HEK293 (cell line): ENCODE data around the gene TRAPPC12.

ENCODE experiments used
- CTCF ChIA-PET: fragments of 350-600 bp; formaldehyde crosslinking; extraction: SDS; loops from one replicate; lab custom pipeline; 2021; ENCODE audit warnings: antibody characterized with exemption; lab: Yijun Ruan, JAX
- POLR2A ChIA-PET: fragments of 300-600 bp; formaldehyde crosslinking; extraction: SDS; loops from one replicate; lab custom pipeline; 2020; ENCODE audit warnings: antibody characterized with exemption, inconsistent platforms; lab: Yijun Ruan, JAX
- H3K27ac ChIP-seq: fragments of 200-500 bp; sonication (Bioruptor generic); 2 replicates; pipeline ENCODE4 v1.5.1; 2014; ENCODE audit warnings: low read depth, low read length, control low read depth, inconsistent platforms; ENCODE audit errors: extremely low read depth
- H3K36me3 ChIP-seq, 2 experiments: fragments of 200-500 bp in 1 of 2; sonication (Bioruptor generic) in 1 of 2; 1 replicate in 1 of 2; 2 replicates in 1 of 2; pipeline ENCODE4 v1.5.1; 2014 to 2017; ENCODE audit warnings: inconsistent platforms in 2 of 2, low read length in 2 of 2; ENCODE audit not compliant: control insufficient read depth in 2 of 2, insufficient read depth in 1 of 2
- H3K4me1 ChIP-seq: fragments of 200-500 bp; sonication (Bioruptor generic); 2 replicates; pipeline ENCODE4 v1.5.1; 2014; ENCODE audit warnings: mild to moderate bottlenecking, low read length, inconsistent platforms; ENCODE audit not compliant: control insufficient read depth, insufficient read depth
- H3K4me3 ChIP-seq: 2 replicates; pipeline ENCODE4 v1.5.1; 2011; ENCODE audit warnings: low read depth, mild to moderate bottlenecking, control low read depth, low read length, moderate library complexity
- H3K9me3 ChIP-seq: fragments of 200-500 bp; sonication (Bioruptor generic); 2 replicates; pipeline ENCODE4 v1.5.1; 2014; ENCODE audit warnings: low read depth, low read length, inconsistent platforms; ENCODE audit not compliant: control insufficient read depth, insufficient read depth
- BCL11B ChIP-seq: fragments of 450-650 bp; formaldehyde crosslinking; IDR thresholded peaks from 2 replicates; pipeline ENCODE4 v1.5.1; 2016; ENCODE audit warnings: low read depth, missing biosample characterization, missing genetic modification characterization
- GLI4 ChIP-seq: fragments of 450-650 bp; formaldehyde crosslinking; IDR thresholded peaks from 2 replicates; pipeline ENCODE4 v1.5.1; 2016; ENCODE audit warnings: missing biosample characterization, missing genetic modification characterization
- MEIS1 ChIP-seq: sonication (generic); formaldehyde crosslinking; IDR thresholded peaks from 2 replicates; pipeline ENCODE4 v1.8.1; 2022; ENCODE audit warnings: missing genetic modification reagents, mild to moderate bottlenecking, borderline replicate concordance
- WT1 ChIP-seq: fragments of 450-650 bp; formaldehyde crosslinking; IDR thresholded peaks from 2 replicates; pipeline ENCODE4 v1.5.1; 2016; ENCODE audit warnings: missing biosample characterization, missing genetic modification characterization
- ZBTB17 ChIP-seq: fragments of 450-650 bp; formaldehyde crosslinking; IDR thresholded peaks from 2 replicates; pipeline ENCODE4 v1.5.1; 2016; ENCODE audit warnings: missing biosample characterization, missing genetic modification characterization
- ZNF138 ChIP-seq: fragments of 450-650 bp; formaldehyde crosslinking; IDR thresholded peaks from 2 replicates; pipeline ENCODE4 v1.5.1; 2016; ENCODE audit warnings: missing biosample characterization, missing genetic modification characterization, borderline replicate concordance
- ZNF16 ChIP-seq: fragments of 450-650 bp; formaldehyde crosslinking; IDR thresholded peaks from 2 replicates; pipeline ENCODE4 v1.5.1; 2016; ENCODE audit warnings: low read depth, missing biosample characterization, missing genetic modification characterization
- ZNF2 ChIP-seq: fragments of 450-650 bp; formaldehyde crosslinking; IDR thresholded peaks from 2 replicates; pipeline ENCODE4 v1.5.1; 2016; ENCODE audit warnings: missing biosample characterization, missing genetic modification characterization
- ZNF221 ChIP-seq: fragments of 450-650 bp; formaldehyde crosslinking; IDR thresholded peaks from 2 replicates; pipeline ENCODE4 v1.5.1; 2017; ENCODE audit warnings: missing biosample characterization, missing genetic modification characterization, borderline replicate concordance
- ZNF239 ChIP-seq: fragments of 450-650 bp; formaldehyde crosslinking; IDR thresholded peaks from 2 replicates; pipeline ENCODE4 v1.5.1; 2016; ENCODE audit warnings: missing biosample characterization, missing genetic modification characterization
- ZNF311 ChIP-seq: fragments of 450-650 bp; formaldehyde crosslinking; IDR thresholded peaks from 2 replicates; pipeline ENCODE4 v1.5.1; 2017; ENCODE audit warnings: missing biosample characterization, missing genetic modification characterization, borderline replicate concordance
- ZNF473 ChIP-seq: fragments of 450-650 bp; formaldehyde crosslinking; IDR thresholded peaks from 2 replicates; pipeline ENCODE4 v1.5.1; 2017; ENCODE audit warnings: missing biosample characterization, missing genetic modification characterization
- ZNF596 ChIP-seq: fragments of 450-650 bp; IDR thresholded peaks from 2 replicates; pipeline ENCODE4 v1.5.0; 2018; ENCODE audit warnings: missing biosample characterization, mild to moderate bottlenecking, missing genetic modification characterization, moderate library complexity
- ZNF677 ChIP-seq: fragments of 450-650 bp; IDR thresholded peaks from 2 replicates; pipeline ENCODE4 v1.5.0; 2018; ENCODE audit warnings: missing biosample characterization, mild to moderate bottlenecking, missing genetic modification characterization, moderate library complexity
- TF ChIP-seq, protein P1 (sequence below): fragments of 450-650 bp; formaldehyde crosslinking; IDR thresholded peaks from 2 replicates; pipeline ENCODE4 v1.5.0; 2017; ENCODE audit warnings: missing biosample characterization, missing genetic modification characterization, borderline replicate concordance
- TF ChIP-seq, protein P2 (sequence below): fragments of 450-650 bp; formaldehyde crosslinking; IDR thresholded peaks from 2 replicates; pipeline ENCODE4 v1.5.1; 2017; ENCODE audit warnings: missing biosample characterization, missing genetic modification characterization
- TF ChIP-seq, protein P3 (sequence below): fragments of 450-650 bp; formaldehyde crosslinking; IDR thresholded peaks from 2 replicates; pipeline ENCODE4 v1.5.1; 2017; ENCODE audit warnings: missing biosample characterization, missing genetic modification characterization
- TF ChIP-seq, protein P4 (sequence below): fragments of 450-650 bp; formaldehyde crosslinking; IDR thresholded peaks from 2 replicates; pipeline ENCODE4 v1.5.1; 2016; ENCODE audit warnings: missing biosample characterization, missing genetic modification characterization
- TF ChIP-seq, protein P5 (sequence below): sonication (generic); formaldehyde crosslinking; IDR thresholded peaks from 2 replicates; pipeline ENCODE4 v1.8.1; 2022; ENCODE audit warnings: mild to moderate bottlenecking, moderate library complexity, missing genetic modification reagents
- TF ChIP-seq, protein P6 (sequence below): fragments of 450-650 bp; formaldehyde crosslinking; IDR thresholded peaks from 2 replicates; pipeline ENCODE4 v1.5.1; 2017; ENCODE audit warnings: missing biosample characterization, missing genetic modification characterization
- TF ChIP-seq, protein P7 (sequence below): fragments of 450-650 bp; formaldehyde crosslinking; IDR thresholded peaks from 2 replicates; pipeline ENCODE4; 2016; ENCODE audit warnings: missing biosample characterization, missing genetic modification characterization

Gene TRAPPC12

DNA sequence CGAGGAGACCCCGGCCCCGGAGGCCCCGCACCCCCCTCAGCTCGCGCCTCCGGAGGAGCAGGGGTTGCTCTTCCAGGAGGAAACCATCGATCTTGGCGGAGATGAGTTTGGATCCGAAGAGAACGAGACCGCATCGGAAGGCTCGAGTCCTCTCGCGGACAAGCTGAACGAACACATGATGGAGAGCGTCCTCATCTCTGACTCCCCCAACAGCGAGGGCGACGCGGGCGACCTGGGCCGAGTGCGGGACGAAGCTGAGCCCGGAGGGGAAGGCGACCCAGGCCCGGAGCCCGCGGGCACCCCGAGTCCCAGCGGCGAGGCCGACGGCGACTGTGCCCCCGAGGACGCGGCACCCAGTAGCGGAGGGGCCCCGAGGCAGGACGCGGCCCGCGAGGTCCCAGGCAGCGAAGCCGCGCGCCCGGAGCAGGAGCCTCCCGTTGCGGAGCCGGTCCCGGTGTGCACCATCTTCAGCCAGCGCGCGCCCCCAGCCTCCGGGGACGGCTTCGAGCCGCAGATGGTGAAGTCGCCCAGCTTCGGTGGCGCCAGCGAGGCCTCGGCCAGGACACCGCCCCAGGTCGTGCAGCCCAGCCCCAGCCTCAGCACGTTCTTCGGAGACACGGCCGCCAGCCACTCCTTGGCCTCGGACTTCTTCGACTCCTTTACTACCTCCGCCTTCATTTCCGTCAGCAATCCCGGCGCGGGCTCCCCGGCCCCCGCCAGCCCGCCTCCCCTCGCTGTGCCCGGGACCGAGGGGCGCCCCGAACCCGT is 8.3 kb downstream of the TRAPPC12 start (continued):
- TF ChIP-seq, protein P1, sequence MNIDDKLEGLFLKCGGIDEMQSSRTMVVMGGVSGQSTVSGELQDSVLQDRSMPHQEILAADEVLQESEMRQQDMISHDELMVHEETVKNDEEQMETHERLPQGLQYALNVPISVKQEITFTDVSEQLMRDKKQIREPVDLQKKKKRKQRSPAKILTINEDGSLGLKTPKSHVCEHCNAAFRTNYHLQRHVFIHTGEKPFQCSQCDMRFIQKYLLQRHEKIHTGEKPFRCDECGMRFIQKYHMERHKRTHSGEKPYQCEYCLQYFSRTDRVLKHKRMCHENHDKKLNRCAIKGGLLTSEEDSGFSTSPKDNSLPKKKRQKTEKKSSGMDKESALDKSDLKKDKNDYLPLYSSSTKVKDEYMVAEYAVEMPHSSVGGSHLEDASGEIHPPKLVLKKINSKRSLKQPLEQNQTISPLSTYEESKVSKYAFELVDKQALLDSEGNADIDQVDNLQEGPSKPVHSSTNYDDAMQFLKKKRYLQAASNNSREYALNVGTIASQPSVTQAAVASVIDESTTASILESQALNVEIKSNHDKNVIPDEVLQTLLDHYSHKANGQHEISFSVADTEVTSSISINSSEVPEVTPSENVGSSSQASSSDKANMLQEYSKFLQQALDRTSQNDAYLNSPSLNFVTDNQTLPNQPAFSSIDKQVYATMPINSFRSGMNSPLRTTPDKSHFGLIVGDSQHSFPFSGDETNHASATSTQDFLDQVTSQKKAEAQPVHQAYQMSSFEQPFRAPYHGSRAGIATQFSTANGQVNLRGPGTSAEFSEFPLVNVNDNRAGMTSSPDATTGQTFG: no peak
- TF ChIP-seq MEIS1 (CRISPR knock-in tag): no peak
- TF ChIP-seq ZNF677: no peak
- TF ChIP-seq WT1 (tag by site-specific recombination): no peak
- TF ChIP-seq ZNF239 (tag by site-specific recombination): no peak

DNA sequence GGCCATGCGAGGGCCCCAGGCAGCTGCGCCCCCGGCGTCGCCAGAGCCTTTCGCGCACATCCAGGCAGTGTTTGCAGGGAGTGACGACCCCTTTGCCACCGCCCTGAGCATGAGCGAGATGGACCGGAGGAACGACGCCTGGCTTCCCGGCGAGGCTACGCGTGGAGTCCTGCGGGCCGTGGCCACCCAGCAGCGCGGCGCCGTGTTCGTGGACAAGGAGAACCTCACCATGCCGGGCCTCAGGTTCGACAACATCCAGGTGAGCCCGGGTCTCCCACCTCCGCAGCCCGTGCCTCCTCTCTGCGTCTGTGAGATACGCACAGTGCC is 8.9 kb downstream of the TRAPPC12 start:
- ChIA-PET POLR2A (no interaction called here), CTCF (no interaction called here)
- TF ChIP-seq ZNF311 (tag by site-specific recombination) (no peak), ZNF221 (no peak), ZNF138 (tag by site-specific recombination) (no peak), ZNF16 (tag by site-specific recombination) (no peak), ZBTB17 (no peak), BCL11B (tag by site-specific recombination) (no peak), ZNF596 (tag by site-specific recombination) (no peak), ZNF2 (no peak), GLI4 (tag by site-specific recombination) (no peak), ZNF473 (no peak)
- TF ChIP-seq, protein P2, sequence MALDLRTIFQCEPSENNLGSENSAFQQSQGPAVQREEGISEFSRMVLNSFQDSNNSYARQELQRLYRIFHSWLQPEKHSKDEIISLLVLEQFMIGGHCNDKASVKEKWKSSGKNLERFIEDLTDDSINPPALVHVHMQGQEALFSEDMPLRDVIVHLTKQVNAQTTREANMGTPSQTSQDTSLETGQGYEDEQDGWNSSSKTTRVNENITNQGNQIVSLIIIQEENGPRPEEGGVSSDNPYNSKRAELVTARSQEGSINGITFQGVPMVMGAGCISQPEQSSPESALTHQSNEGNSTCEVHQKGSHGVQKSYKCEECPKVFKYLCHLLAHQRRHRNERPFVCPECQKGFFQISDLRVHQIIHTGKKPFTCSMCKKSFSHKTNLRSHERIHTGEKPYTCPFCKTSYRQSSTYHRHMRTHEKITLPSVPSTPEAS (tag by site-specific recombination): no peak
- TF ChIP-seq, protein P3, sequence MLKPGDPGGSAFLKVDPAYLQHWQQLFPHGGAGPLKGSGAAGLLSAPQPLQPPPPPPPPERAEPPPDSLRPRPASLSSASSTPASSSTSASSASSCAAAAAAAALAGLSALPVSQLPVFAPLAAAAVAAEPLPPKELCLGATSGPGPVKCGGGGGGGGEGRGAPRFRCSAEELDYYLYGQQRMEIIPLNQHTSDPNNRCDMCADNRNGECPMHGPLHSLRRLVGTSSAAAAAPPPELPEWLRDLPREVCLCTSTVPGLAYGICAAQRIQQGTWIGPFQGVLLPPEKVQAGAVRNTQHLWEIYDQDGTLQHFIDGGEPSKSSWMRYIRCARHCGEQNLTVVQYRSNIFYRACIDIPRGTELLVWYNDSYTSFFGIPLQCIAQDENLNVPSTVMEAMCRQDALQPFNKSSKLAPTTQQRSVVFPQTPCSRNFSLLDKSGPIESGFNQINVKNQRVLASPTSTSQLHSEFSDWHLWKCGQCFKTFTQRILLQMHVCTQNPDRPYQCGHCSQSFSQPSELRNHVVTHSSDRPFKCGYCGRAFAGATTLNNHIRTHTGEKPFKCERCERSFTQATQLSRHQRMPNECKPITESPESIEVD (tag by site-specific recombination): no peak
- TF ChIP-seq, protein P4, sequence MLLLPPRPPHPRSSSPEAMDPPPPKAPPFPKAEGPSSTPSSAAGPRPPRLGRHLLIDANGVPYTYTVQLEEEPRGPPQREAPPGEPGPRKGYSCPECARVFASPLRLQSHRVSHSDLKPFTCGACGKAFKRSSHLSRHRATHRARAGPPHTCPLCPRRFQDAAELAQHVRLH: no peak
- TF ChIP-seq, protein P5, sequence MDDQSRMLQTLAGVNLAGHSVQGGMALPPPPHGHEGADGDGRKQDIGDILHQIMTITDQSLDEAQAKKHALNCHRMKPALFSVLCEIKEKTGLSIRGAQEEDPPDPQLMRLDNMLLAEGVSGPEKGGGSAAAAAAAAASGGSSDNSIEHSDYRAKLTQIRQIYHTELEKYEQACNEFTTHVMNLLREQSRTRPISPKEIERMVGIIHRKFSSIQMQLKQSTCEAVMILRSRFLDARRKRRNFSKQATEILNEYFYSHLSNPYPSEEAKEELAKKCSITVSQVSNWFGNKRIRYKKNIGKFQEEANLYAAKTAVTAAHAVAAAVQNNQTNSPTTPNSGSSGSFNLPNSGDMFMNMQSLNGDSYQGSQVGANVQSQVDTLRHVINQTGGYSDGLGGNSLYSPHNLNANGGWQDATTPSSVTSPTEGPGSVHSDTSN (CRISPR knock-in tag): no peak
- TF ChIP-seq, protein P6, sequence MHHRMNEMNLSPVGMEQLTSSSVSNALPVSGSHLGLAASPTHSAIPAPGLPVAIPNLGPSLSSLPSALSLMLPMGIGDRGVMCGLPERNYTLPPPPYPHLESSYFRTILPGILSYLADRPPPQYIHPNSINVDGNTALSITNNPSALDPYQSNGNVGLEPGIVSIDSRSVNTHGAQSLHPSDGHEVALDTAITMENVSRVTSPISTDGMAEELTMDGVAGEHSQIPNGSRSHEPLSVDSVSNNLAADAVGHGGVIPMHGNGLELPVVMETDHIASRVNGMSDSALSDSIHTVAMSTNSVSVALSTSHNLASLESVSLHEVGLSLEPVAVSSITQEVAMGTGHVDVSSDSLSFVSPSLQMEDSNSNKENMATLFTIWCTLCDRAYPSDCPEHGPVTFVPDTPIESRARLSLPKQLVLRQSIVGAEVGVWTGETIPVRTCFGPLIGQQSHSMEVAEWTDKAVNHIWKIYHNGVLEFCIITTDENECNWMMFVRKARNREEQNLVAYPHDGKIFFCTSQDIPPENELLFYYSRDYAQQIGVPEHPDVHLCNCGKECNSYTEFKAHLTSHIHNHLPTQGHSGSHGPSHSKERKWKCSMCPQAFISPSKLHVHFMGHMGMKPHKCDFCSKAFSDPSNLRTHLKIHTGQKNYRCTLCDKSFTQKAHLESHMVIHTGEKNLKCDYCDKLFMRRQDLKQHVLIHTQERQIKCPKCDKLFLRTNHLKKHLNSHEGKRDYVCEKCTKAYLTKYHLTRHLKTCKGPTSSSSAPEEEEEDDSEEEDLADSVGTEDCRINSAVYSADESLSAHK (tag by site-specific recombination): no peak
- TF ChIP-seq, protein P7, sequence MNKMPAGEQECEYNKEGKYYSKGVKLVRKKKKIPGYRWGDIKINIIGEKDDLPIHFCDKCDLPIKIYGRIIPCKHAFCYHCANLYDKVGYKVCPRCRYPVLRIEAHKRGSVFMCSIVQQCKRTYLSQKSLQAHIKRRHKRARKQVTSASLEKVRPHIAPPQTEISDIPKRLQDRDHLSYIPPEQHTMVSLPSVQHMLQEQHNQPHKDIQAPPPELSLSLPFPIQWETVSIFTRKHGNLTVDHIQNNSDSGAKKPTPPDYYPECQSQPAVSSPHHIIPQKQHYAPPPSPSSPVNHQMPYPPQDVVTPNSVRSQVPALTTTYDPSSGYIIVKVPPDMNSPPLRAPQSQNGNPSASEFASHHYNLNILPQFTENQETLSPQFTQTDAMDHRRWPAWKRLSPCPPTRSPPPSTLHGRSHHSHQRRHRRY: no peak
- Histone ChIP-seq H3K4me3 (no peak overlapping the region), H3K4me1 (peaks cover 4% of the 10 kb centered on the region; the same call in 1 of the 2 replicates), H3K9me3 (no peaks in the 10 kb centered on the region), H3K36me3 (peaks cover 22 to 51% of the 10 kb centered on the region in 2 experiments), H3K27ac (no peak overlapping the region)
